HG03108 (cell line): ENCODE results near the gene ARL6IP4.

Source experiments
- ATAC-seq: cut with Tn5 transposase; IDR thresholded peaks from one replicate; pipeline ENCODE4 v1.9.1; 2021; ENCODE audit warnings: moderate library complexity; ENCODE audit not compliant: unreplicated experiment

ARL6IP4 gene

GRCh38 chr12:122989874-122990419 lies 9.5 kb downstream of the ARL6IP4 start:
- no peak for ATAC-seq

- ATAC-seq: no peak
Observed at GRCh38 chr12:122990561-122990960, 10.1 kb downstream of the ARL6IP4 start.

- ATAC-seq: no peak
Observed at GRCh38 chr12:122990961-122991622, 10.6 kb downstream of the ARL6IP4 start.

GRCh38 chr12:122991623-122992275 lies 11.3 kb downstream of the ARL6IP4 start:
- no peak for ATAC-seq

- ATAC-seq: no peak
Observed at GRCh38 chr12:122992386-122992785, 11.9 kb downstream of the ARL6IP4 start.

- no peak for ATAC-seq
Observed at GRCh38 chr12:122994140-122994675, 13.7 kb downstream of the ARL6IP4 start.

- no peak for ATAC-seq
Observed at GRCh38 chr12:122994781-122995502, 14.5 kb downstream of the ARL6IP4 start.

- ATAC-seq: no peak
Observed at GRCh38 chr12:122995503-122996187, 15.2 kb downstream of the ARL6IP4 start.

GRCh38 chr12:122996188-122996601 lies 15.7 kb downstream of the ARL6IP4 start:
- ATAC-seq: no peak

- ATAC-seq: no peak
Observed at GRCh38 chr12:122996621-122997342, 16.3 kb downstream of the ARL6IP4 start.

- no peak for ATAC-seq
Observed at GRCh38 chr12:122997343-122998250, 17.1 kb downstream of the ARL6IP4 start.

- ATAC-seq: no peak
Observed at GRCh38 chr12:122998316-122998715, 17.8 kb downstream of the ARL6IP4 start.

- ATAC-seq: no peak
Observed at GRCh38 chr12:122999196-122999946, 18.9 kb downstream of the ARL6IP4 start.

GRCh38 chr12:122999986-123000420 lies 19.5 kb downstream of the ARL6IP4 start:
- no peak for ATAC-seq

- ATAC-seq: no peak
Observed at GRCh38 chr12:123000578-123000977, 20.1 kb downstream of the ARL6IP4 start.

GRCh38 chr12:123001464-123001863 lies 21.0 kb downstream of the ARL6IP4 start:
- no peak for ATAC-seq

- no peak for ATAC-seq
Observed at GRCh38 chr12:123003257-123003656, 22.8 kb downstream of the ARL6IP4 start.

- ATAC-seq: no peak
Observed at GRCh38 chr12:123004287-123004686, 23.8 kb downstream of the ARL6IP4 start.
